HG02798 (cell line): ENCODE measurements around the gene GDF10.

Source experiments
- ATAC-seq: cut with Tn5 transposase; IDR thresholded peaks from one replicate; pipeline ENCODE4 v1.9.1; 2021; ENCODE audit warnings: mild to moderate bottlenecking; ENCODE audit not compliant: unreplicated experiment, poor library complexity

The GDF10 gene

GRCh38 chr10:47330366-47330765 is 30.4 kb downstream of the GDF10 start:
- no peak for ATAC-seq

GRCh38 chr10:47330804-47331203 is 30.8 kb downstream of the GDF10 start:
- ATAC-seq = no peak

GRCh38 chr10:47331491-47331890 is 31.5 kb downstream of the GDF10 start:
- ATAC-seq = no peak

- no peak for ATAC-seq
Observed at GRCh38 chr10:47331954-47332353, 32.0 kb downstream of the GDF10 start.

- no peak for ATAC-seq
Observed at GRCh38 chr10:47332371-47332770, 32.4 kb downstream of the GDF10 start.

GRCh38 chr10:47332946-47333345 is 32.9 kb downstream of the GDF10 start:
- ATAC-seq = no peak

GRCh38 chr10:47333532-47333931 is 33.5 kb downstream of the GDF10 start:
- no peak for ATAC-seq

- ATAC-seq = no peak
Observed at GRCh38 chr10:47334466-47335295, 34.7 kb downstream of the GDF10 start.

- ATAC-seq = no peak
Observed at GRCh38 chr10:47335906-47336305, 35.9 kb downstream of the GDF10 start.

GRCh38 chr10:47336387-47337134 is 36.6 kb downstream of the GDF10 start:
- ATAC-seq = no peak

GRCh38 chr10:47337310-47337709 is 37.3 kb downstream of the GDF10 start:
- no peak for ATAC-seq

GRCh38 chr10:47339186-47339735 is 39.3 kb downstream of the GDF10 start:
- ATAC-seq = no peak

- no peak for ATAC-seq
Observed at GRCh38 chr10:47339759-47340607, 40.0 kb downstream of the GDF10 start.

- ATAC-seq = peak; percentile 63
Observed at GRCh38 chr10:47340608-47341170, 40.7 kb downstream of the GDF10 start.

GRCh38 chr10:47344996-47345870 is 45.2 kb downstream of the GDF10 start:
- ATAC-seq = no peak

GRCh38 chr10:47346581-47347302 is 46.7 kb downstream of the GDF10 start:
- no peak for ATAC-seq

GRCh38 chr10:47347303-47347675 is 47.3 kb downstream of the GDF10 start:
- ATAC-seq = no peak

- ATAC-seq = no peak
Observed at GRCh38 chr10:47348138-47348651, 48.2 kb downstream of the GDF10 start, which contains the start of gene RBP3. Gene RBP3 (plus strand): TSS chr10:47348363. CDS start chr10:47348485, 122 bp downstream.
